T follicular helper cell (primary cell): ENCODE measurements around the gene GOLGA6L22.
A peak's percentile ranks its signal among the peaks of the same experiment; 100 is the strongest.
"Not testable (repeated sequence)": the region's sequence is repeated elsewhere in the genome, so short reads cannot be mapped to it uniquely, and the experiment has no call there.

Experiments used
- DNase-seq: peaks from one replicate; pipeline ENCODE4 v3.0.0-alpha.2; 2020; ENCODE audit warnings: low read depth
- total RNA-seq, 2 experiments: gene quantifications; one replicate each; lab custom pipeline; 2026; lab: John Stamatoyannopoulos, UW

The GOLGA6L22 gene, protein sequence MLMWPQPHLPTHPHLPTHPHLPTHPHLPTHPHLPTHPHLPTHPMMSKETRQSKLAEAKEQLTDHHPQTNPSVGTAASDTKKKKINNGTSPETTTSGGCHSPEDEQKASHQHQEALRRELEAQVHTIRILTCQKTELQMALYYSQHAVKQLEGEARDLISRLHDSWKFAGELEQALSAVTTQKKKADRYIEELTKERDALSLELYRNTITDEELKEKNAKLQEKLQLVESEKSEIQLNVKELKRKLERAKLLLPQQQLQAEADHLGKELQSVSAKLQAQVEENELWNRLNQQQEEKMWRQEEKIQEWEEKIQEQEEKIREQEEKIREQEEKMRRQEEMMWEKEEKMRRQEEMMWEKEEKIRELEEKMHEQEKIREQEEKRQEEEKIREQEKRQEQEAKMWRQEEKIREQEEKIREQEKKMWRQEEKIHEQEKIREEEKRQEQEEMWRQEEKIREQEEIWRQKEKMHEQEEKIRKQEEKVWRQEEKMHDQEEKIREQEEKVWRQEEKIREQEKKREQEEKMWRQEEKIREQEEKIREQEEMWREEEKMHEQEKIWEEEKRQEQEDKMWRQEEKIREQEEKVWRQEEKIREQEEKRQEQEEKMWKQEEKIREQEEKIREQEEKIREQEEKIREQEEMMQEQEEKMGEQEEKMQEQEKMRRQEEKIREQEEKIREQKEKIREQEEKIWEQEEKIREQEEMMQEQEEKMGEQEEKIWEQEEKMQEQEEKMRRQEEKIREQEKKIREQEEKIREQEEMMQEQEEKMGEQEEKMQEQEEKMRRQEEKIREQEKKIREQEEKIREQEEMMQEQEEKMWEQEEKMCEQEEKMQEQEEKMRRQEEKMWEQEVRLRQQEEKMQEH
- 0 reads per million in 2 experiments for total RNA-seq

DNA sequence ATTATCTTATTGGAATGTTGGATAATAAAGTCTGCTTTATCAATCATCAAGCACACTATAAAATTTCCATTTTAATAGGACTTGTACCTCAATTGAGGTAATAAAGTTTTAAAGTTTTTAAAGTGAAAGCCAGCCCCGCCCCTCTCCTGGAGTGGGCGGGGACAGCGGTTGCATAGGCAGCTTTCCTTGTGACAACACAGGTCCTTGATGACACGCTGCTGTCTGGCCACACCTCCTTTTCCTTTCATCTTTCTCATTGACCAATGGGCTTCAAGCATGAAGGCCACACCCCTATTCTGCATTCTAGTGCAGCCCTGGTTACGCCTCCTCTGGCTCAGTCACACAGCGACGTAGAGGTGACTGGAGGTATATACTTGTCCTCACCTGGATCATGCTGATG is at the start of gene GOLGA6L22:
GOLGA6L22 (plus strand) TSS at position 301 of the 400 bp plus-strand sequence; CDS start at position 392, 91 bp downstream.
- DNase-seq = not testable (repeated sequence)

DNA sequence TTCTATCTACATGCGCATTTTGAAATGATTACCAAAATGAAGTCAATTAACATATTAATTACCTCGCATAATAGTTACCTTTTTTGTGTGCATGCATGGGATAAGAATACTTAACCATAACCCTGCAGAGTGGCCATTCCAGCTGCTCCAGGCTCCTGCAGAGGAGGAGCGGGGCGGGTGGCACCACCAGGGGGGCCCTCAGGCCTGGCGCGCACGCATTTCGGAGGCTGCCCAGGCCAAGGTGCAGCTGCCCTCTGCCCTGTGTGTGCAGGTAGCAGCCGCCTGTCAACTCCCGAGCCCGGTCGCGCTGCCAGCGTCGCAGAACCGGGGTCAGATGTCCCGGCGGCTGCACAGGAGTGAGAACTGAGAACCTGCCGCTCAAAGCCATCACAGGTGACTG is 41.4 kb upstream of the GOLGA6L22 start:
- DNase-seq = not testable (repeated sequence)

DNA sequence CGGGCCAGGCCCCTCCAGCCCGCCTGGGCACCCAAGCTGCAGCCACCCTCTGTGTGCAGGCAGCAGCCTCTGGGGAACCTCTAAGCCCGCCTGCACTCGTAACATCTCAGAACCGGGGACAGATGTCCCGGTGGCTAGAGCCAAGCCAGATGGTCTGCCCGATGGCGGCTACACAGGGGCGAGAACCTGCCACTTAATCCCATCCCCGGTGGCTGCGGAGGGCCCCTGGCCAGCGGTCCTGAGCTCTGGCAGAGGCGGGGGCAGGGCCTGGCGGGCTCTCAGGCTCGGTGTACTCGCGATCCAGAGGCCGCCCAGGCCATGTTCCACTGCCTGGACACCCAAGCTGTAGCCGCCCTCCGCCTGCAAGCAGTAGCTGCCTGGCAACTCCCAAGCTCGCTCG is 40.9 kb upstream of the GOLGA6L22 start:
- DNase-seq = not testable (repeated sequence)

DNA sequence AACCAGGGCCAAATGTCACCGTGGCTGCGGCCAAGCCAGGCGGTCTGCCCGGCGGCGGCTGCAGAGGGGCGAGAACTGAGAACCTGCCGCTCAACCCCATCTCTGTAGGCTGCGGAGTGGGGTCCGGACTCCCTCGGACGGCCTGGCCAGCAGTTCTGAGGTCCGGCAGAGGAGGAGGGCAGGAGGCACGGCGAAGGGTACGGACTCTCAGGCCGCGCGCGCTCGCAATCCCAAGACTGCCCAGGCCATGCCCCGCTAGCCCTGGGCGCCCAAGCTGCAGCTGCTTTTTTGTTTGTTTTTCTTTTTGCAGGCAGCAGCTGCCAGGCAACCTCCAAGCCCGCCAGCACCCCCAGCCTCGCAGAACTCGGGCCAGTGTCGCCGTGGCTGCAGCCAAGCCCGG is 40.5 kb upstream of the GOLGA6L22 start:
- not testable (repeated sequence) for DNase-seq

DNA sequence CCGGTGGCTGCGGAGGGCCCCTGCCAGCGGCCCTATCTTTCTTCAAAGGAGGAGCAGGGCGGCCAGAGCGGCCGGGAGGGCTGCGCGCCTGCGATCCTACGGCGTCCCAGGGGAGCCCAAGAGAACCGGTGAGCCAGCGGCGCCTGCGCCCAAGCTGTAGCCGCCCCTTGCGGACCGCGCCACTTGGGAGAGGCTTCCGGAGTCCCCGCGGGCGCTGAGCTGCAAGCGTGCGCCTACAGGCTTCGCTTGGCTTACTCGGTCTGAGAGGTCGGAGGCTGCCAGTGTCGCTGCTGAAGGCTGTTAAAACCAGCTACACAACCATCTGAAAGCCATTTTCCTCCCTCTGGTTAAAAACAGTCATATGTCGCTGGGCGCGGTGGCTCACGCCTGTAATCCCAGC is 40.0 kb upstream of the GOLGA6L22 start:
- not testable (repeated sequence) for DNase-seq

DNA sequence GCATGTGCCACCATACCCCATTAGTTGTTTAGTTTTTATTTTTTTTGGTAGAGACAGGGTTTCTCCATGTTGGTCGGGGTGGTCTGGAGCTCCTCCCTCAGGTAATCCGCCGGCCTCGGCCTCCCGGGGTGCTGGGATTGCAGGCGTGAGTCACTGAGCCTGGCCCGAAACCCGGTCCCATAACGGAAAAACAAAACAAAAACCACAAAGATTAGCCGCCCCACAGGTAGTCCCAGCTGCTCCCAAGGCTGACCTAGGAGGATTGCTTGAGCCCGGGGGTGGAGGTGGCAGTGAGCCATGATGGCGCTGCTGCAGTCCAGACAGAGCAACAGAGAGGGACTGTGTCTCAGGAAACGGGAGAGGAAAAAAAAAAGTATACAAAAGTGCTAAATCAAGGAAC is 38.4 kb upstream of the GOLGA6L22 start:
- DNase-seq = not testable (repeated sequence)

DNA sequence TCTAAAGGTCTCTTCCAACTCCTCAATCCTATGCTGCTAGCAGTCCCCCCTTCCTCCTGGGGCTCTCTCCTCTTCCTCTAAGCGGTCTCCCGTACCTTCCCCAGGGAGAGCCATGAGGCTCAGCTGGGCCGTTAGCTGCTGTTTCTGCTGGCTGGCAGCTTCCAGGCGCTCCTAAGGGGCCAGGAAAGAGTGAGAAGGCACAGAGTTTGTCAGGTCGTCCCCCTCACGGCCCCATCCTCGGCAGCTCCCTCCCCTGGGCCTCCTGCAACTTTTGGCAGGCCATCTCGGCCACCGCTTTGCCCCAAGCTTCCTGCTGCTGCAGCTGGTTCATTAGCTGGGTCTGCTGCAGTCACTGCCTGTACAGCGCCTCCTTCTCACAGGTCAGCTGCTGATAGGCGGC is 29.3 kb upstream of the GOLGA6L22 start:
- not testable (repeated sequence) for DNase-seq

DNA sequence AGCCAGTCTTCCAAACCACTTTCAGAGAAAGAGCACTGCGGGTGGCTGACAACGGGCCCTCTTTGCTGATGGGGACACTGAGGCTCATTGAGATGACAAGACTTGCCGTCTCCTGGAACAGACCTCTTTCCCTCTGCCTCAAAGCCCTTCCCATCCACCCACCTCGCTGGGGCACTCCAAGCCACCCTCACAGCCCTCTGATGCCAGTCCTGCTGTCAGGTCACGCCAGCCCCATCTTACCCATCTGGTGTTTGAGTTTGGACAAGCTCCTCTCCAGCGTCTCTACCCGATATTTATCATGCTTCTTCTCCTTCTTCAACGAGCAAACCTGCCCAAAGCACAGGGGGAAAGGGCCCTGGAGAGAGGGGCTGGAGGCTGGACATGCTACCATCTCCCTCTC is 27.0 kb upstream of the GOLGA6L22 start:
- not testable (repeated sequence) for DNase-seq

DNA sequence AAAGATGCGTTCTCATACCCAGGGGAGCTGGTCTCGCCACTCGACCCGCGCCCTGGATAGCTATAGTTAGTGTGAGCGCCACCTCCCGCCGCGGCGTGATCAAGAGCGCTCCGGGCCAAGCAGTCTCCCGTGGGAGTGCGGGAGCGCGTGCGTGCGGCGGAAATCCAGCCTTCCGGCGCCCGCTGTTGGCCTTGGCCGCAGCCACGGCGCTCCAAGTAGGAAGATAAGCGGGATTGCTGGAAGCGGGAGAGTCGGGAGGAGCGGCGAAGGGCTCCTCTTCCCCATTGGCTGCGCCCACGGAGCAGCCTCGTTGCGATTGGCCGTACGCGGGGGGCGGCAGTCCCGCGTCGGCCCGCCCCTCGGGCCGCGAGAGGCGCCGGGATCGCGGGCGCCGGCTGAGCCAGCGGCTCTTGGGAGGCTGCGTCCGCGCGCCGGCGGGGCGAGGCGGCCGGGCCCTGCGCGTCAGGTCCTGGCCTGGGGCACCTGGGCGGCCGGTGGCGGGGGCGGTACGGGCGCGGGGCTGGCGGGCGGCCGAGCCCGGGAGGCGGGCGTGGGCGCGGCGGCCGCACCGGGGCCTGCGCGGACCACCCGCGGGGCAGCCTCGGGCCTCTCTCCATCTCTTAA is 35.9 kb downstream of the GOLGA6L22 start:
- DNase-seq = peak; percentile 18

DNA sequence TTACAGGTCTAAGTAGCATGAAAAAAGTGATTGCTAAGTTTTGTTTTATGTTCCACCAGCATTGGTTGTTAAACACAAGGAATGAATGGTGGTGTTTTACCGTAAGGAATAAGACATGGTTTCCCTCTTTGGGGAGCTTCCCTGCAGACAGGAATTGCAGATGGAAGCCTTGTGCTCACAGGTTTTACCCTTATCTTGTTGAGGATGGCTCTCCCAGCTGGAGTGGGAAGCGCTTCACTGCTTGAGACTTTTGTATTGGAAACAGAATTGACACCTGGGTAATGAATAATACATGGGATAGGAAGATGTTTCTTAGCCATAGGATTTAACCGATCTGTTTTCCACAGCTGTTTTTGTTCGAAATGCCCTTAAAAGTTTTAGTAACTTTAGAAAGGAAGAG is 38.5 kb downstream of the GOLGA6L22 start:
- not testable (repeated sequence) for DNase-seq

DNA sequence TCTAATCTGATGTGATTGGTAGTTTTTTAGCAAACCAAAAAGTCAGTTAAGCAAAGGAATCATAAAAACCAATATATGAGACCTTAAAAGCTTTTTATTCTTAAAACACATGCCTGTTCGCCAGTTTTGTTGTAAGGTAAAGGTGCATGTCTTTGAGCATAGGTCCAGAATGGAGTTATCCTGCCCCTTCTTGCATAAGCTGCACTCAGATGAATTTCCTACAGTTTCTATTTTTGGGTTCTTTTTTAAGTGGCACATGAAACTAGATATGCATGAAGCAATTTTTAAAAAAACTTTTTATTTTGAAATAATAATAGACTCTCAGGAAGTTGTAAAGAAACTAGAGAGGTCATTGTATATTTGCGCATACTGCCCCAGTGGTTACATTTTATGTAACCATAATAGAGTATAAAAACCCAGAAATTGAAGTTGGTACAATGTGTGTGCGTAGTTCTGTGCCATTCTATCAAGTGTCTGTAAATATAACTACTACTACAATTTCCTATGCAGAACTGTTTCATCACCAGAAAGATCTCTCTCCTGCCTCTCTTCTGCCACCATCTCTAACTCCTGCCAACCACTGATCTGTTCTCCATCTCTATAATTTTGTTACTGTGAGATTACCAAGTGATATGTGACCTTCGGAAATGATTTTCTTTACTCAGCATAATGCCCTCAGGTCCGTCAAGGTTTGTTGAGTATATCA is 39.7 kb downstream of the GOLGA6L22 start:
- not testable (repeated sequence) for DNase-seq

DNA sequence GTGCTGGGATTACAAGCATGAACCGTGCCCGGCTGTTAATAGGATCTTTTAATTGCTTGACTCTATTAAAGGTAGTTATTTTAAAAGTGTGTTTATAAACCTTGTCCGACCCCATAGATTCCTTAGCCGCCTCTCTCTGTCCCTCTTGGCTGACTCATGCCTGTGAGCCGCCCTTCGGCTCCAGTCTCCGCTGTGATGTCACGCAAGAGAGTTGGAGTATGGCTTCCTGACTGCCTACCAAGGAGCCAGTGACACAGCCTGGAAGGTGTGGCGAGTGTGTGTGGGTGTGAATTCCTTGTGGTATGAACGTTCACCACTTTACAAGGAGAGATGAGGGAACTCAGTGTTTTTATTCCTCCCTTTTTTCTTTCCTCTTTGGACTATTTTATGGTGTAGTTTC is 43.6 kb downstream of the GOLGA6L22 start:
- not testable (repeated sequence) for DNase-seq

DNA sequence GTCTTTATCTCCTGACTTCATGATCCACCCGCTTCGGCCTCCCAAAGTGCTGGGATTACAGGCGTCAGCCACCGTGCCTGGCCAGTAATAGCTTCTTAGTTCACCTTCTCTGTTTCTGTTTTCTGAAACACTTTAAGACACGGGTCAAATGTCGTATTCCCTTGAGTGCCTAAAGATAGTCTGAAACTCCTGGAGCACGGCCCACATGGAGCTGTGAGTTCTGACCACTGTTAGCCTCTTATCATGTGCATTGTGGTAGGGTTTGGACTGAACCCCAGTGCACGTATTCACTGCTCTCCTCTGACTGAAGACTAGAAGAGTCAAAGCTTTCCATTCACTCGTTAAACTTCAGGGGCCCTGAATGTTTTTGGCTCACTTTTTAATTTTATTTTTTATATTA is 48.3 kb downstream of the GOLGA6L22 start:
- not testable (repeated sequence) for DNase-seq

DNA sequence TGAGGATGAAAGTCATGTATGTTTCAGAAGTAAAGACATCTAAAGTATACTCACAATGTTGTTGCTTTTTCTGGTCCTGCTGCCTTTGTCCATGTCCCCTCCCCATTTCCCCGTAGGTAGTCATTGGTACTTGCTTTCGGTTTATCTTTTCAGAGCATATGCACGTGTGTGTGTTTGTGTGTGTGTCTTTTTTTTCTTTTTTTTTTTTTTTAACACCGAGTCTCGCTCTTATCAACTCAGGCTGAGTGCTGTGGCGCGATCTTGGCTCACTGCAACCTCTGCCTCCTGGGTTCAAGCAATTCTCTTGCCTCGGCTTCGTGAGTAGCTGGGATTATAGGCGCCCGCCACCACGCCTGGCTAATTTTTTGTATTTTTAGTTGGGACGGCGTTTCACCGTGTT is 57.4 kb downstream of the GOLGA6L22 start:
- DNase-seq = not testable (repeated sequence)
